ENCODE data around the gene NUDT21. TPM values are rescaled to one million over a fixed set of nuclear protein-coding genes. Genes with fewer than 3 reads are reported as not detected.

NUDT21 gene
- total RNA-seq, 1 donor = 58.6 TPM

GRCh38 chr16:56413381-56413780 lies 37.8 kb downstream of the NUDT21 start:
- H3K36me3 ChIP-seq (ENCODE audit: insufficient read depth, low read length) = peaks cover 16% of the 10 kb centered on the region
- peaks cover 63% of the 10 kb centered on the region for H3K79me2 ChIP-seq (ENCODE audit: insufficient read depth, low read length)
- no peak overlapping the region for H3K27ac ChIP-seq (ENCODE audit: low read depth, low read length)
- H3K4me2 ChIP-seq (ENCODE audit: insufficient read depth, low read length) = no peak overlapping the region
- TF ChIP-seq, protein P1, sequence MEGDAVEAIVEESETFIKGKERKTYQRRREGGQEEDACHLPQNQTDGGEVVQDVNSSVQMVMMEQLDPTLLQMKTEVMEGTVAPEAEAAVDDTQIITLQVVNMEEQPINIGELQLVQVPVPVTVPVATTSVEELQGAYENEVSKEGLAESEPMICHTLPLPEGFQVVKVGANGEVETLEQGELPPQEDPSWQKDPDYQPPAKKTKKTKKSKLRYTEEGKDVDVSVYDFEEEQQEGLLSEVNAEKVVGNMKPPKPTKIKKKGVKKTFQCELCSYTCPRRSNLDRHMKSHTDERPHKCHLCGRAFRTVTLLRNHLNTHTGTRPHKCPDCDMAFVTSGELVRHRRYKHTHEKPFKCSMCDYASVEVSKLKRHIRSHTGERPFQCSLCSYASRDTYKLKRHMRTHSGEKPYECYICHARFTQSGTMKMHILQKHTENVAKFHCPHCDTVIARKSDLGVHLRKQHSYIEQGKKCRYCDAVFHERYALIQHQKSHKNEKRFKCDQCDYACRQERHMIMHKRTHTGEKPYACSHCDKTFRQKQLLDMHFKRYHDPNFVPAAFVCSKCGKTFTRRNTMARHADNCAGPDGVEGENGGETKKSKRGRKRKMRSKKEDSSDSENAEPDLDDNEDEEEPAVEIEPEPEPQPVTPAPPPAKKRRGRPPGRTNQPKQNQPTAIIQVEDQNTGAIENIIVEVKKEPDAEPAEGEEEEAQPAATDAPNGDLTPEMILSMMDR (IDR thresholded peaks at IDR 0.05; ENCODE audit: extremely low read depth, low read depth, low read length) = no peak
- peaks cover 14% of the 10 kb centered on the region for H3K4me1 ChIP-seq (ENCODE audit: insufficient read depth, low read length)
- peaks cover 19% of the 10 kb centered on the region for H4K20me1 ChIP-seq (ENCODE audit: insufficient read depth, low read length)
- H3K4me3 ChIP-seq (ENCODE audit: insufficient read depth, low read length) = no peak overlapping the region
- no peak overlapping the region for H2AFZ ChIP-seq (ENCODE audit: low read length)
- no peak for DNase-seq (ENCODE audit: insufficient read length, low spot score, missing footprints)
- no peaks in the 10 kb centered on the region for H3K27me3 ChIP-seq (ENCODE audit: insufficient read depth, low read length)
- H3K9me3 ChIP-seq (ENCODE audit: low read depth, low read length) = no peaks in the 10 kb centered on the region

GRCh38 chr16:56411624-56412023 lies 39.5 kb downstream of the NUDT21 start:
- Histone ChIP-seq H3K9me3 (ENCODE audit: low read depth, low read length) (no peaks in the 10 kb centered on the region), H3K27me3 (ENCODE audit: insufficient read depth, low read length) (no peaks in the 10 kb centered on the region), H3K27ac (ENCODE audit: low read depth, low read length) (no peak overlapping the region), H2AFZ (ENCODE audit: low read length) (no peak overlapping the region), H3K4me2 (ENCODE audit: insufficient read depth, low read length) (no peak overlapping the region), H3K4me1 (ENCODE audit: insufficient read depth, low read length) (peaks cover 14% of the 10 kb centered on the region), H3K79me2 (ENCODE audit: insufficient read depth, low read length) (peaks cover 54% of the 10 kb centered on the region), H3K36me3 (ENCODE audit: insufficient read depth, low read length) (peaks cover 28% of the 10 kb centered on the region), H4K20me1 (ENCODE audit: insufficient read depth, low read length) (peaks cover 16% of the 10 kb centered on the region), H3K4me3 (ENCODE audit: insufficient read depth, low read length) (no peak overlapping the region)
- DNase-seq (ENCODE audit: insufficient read length, low spot score, missing footprints) = no peak
- TF ChIP-seq, protein P1 (IDR thresholded peaks at IDR 0.05; ENCODE audit: extremely low read depth, low read depth, low read length) = no peak

DNA sequence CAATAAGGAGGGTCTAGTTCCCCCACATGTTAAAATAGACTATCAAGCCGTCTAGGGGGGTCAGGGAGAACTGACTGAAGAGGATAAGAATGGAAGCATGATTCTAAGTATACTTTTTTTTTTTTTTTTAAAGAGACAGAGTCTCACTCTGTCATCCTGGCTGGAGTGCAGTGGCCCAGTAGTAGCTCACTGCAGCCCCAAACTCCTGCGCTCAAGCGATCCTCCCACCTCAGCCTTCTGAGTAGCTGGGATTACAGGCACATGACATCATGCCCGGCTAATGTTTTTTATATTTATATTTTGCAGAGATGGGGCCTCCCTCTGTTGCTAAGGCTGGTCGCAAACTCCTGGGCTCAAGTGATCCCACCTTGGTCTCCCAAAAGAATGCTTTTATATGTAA lies 40.0 kb downstream of the NUDT21 start:
- H3K27ac ChIP-seq (ENCODE audit: low read depth, low read length) = no peak overlapping the region
- H4K20me1 ChIP-seq (ENCODE audit: insufficient read depth, low read length) = peaks cover 16% of the 10 kb centered on the region
- H3K27me3 ChIP-seq (ENCODE audit: insufficient read depth, low read length) = no peaks in the 10 kb centered on the region
- no peaks in the 10 kb centered on the region for H3K9me3 ChIP-seq (ENCODE audit: low read depth, low read length)
- peaks cover 50% of the 10 kb centered on the region for H3K79me2 ChIP-seq (ENCODE audit: insufficient read depth, low read length)
- H2AFZ ChIP-seq (ENCODE audit: low read length) = no peak overlapping the region
- H3K36me3 ChIP-seq (ENCODE audit: insufficient read depth, low read length) = peaks cover 28% of the 10 kb centered on the region
- H3K4me3 ChIP-seq (ENCODE audit: insufficient read depth, low read length) = no peak overlapping the region
- TF ChIP-seq, protein P1 (IDR thresholded peaks at IDR 0.05; ENCODE audit: extremely low read depth, low read depth, low read length) = no peak
- DNase-seq (ENCODE audit: insufficient read length, low spot score, missing footprints) = no peak
- no peak overlapping the region for H3K4me2 ChIP-seq (ENCODE audit: insufficient read depth, low read length)
- peaks cover 14% of the 10 kb centered on the region for H3K4me1 ChIP-seq (ENCODE audit: insufficient read depth, low read length)

- Histone ChIP-seq H3K79me2 (ENCODE audit: insufficient read depth, low read length) (peaks cover 34% of the 10 kb centered on the region), H3K27me3 (ENCODE audit: insufficient read depth, low read length) (no peaks in the 10 kb centered on the region), H3K9me3 (ENCODE audit: low read depth, low read length) (no peaks in the 10 kb centered on the region), H3K27ac (ENCODE audit: low read depth, low read length) (peak overlapping the region; percentile 30), H3K4me2 (ENCODE audit: insufficient read depth, low read length) (peak overlapping the region; percentile 4), H2AFZ (ENCODE audit: low read length) (no peak overlapping the region), H3K4me1 (ENCODE audit: insufficient read depth, low read length) (peaks cover 11% of the 10 kb centered on the region), H4K20me1 (ENCODE audit: insufficient read depth, low read length) (peaks cover 6% of the 10 kb centered on the region), H3K4me3 (ENCODE audit: insufficient read depth, low read length) (no peak overlapping the region), H3K36me3 (ENCODE audit: insufficient read depth, low read length) (peaks cover 35% of the 10 kb centered on the region)
- TF ChIP-seq, protein P1 (IDR thresholded peaks at IDR 0.05; ENCODE audit: extremely low read depth, low read depth, low read length) = no peak
- peak; percentile 81 for DNase-seq (ENCODE audit: insufficient read length, low spot score, missing footprints)
Observed at GRCh38 chr16:56409195-56409594, 41.9 kb downstream of the NUDT21 start.
